Measurements from ENCODE around the gene CASK.

CASK gene

DNA sequence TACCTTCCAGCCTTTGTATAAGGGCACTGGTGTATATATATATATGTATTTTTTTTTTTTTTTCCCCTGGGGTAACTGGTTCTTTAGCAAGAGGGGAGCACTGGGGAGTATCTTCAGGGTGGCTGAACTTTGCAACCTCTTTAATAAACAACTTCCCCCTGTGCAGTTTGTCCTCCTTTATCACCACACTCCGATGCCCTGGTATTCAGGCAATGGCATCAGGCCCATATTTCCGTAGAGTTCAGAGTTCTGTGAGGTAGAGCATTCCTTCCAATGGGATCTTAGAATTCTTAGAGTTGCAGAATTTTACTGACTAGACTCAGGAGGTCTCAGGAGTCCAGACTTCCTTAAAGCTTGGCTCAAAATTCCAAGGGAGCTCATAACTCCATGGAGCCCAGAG, 451.6 kb downstream of the CASK start:
- no peak overlapping the region for H3K4me3 ChIP-seq (ENCODE audit: control insufficient read depth, low read depth, low read length)
- TF ChIP-seq, protein P1, sequence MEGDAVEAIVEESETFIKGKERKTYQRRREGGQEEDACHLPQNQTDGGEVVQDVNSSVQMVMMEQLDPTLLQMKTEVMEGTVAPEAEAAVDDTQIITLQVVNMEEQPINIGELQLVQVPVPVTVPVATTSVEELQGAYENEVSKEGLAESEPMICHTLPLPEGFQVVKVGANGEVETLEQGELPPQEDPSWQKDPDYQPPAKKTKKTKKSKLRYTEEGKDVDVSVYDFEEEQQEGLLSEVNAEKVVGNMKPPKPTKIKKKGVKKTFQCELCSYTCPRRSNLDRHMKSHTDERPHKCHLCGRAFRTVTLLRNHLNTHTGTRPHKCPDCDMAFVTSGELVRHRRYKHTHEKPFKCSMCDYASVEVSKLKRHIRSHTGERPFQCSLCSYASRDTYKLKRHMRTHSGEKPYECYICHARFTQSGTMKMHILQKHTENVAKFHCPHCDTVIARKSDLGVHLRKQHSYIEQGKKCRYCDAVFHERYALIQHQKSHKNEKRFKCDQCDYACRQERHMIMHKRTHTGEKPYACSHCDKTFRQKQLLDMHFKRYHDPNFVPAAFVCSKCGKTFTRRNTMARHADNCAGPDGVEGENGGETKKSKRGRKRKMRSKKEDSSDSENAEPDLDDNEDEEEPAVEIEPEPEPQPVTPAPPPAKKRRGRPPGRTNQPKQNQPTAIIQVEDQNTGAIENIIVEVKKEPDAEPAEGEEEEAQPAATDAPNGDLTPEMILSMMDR (conservative IDR thresholded peaks at IDR 0.05; ENCODE audit: control insufficient read depth, insufficient read depth, low read depth, low read length), result no peak
- DNase-seq (ENCODE audit: low read depth), result no peak

DNA sequence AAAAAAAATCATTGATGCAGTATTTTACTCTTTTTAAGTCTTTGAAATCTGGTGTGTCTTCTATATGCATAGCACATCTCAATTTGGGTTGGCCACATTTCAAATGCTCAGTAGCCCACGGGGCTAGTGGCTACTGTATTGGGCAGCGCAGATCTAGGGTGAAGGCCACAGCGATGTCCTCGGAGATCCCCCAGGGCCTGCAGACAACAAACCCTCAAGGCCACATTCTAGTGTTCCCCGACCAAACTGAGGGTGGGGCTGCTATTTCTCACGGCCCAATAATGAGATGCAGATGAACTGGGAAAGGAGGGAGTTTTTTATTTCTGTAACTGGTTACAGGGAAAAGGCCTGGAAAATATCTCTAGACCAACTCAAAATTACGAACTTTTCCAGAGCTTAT, 452.6 kb downstream of the CASK start:
- no peak for DNase-seq (ENCODE audit: low read depth)
- TF ChIP-seq, protein P1 (conservative IDR thresholded peaks at IDR 0.05; ENCODE audit: control insufficient read depth, insufficient read depth, low read depth, low read length), result no peak
- no peak overlapping the region for H3K4me3 ChIP-seq (ENCODE audit: control insufficient read depth, low read depth, low read length)

DNA sequence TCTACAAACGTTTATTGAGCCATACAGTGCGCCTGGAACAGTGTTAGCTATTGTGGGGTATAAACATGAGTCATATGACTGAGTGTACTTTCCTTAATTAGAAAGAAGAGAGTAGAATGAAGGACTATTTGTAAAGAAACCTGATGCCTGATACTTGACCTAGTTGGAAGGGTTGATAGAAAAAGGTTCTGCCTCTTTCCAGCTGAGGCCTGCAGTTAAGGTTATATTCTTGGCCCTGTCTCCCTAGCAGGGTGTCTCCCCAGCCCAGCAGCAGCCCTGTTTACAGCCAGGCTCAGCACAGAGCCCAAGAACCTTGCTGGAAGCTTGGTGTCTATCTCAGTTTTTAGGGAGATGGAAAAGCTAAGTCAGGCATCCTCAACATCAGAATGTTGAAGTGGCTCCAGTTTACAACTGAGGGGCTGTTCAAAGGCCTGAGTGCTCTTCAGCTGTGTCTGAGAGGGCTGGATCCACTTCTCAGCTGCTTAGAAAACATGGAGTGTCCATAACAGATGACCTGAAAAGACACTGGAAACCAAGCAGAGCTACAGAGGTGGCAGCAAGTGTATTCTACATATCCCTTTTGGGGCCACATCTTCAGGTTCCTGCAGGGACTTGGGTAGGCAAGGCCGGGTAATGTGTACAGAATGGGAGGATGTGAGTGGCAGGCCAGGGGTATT, 454.6 kb downstream of the CASK start:
- TF ChIP-seq, protein P1 (conservative IDR thresholded peaks at IDR 0.05; ENCODE audit: control insufficient read depth, insufficient read depth, low read depth, low read length), result no peak
- peak; percentile 74 for DNase-seq (ENCODE audit: low read depth)
- H3K4me3 ChIP-seq (ENCODE audit: control insufficient read depth, low read depth, low read length), result no peak overlapping the region

Measured in fibroblast of mammary gland (primary cell).